RWPE2 (cell line): Measurements from ENCODE around the gene IRGQ.

Source experiments
- ATAC-seq: fragments of 200-7000 bp; cut with Tn5 transposase; 3 replicates; pipeline ENCODE4 v1.9.1; 2021; ENCODE audit warnings: low read depth
- DNase-seq: peaks from one replicate; pipeline ENCODE4 v3.0.0-alpha.2; 2020; ENCODE audit warnings: low spot score
- H3K27ac ChIP-seq: fragments of 450-650 bp; 2 replicates; pipeline ENCODE4 v1.5.1; 2017; ENCODE audit warnings: mild to moderate bottlenecking; ENCODE audit not compliant: poor library complexity, severe bottlenecking
- H3K27me3 ChIP-seq: fragments of 250-450 bp; sonication (Bioruptor Pico); 2 replicates; pipeline ENCODE4 v1.5.1; 2021; ENCODE audit warnings: mild to moderate bottlenecking, moderate library complexity; ENCODE audit not compliant: insufficient read depth, poor library complexity, severe bottlenecking
- H3K36me3 ChIP-seq: fragments of 250-450 bp; sonication (Bioruptor Pico); 2 replicates; pipeline ENCODE4 v1.5.1; 2020; ENCODE audit warnings: low read depth, mild to moderate bottlenecking, moderate library complexity
- H3K4me1 ChIP-seq: fragments of 250-450 bp; sonication (Bioruptor Pico); 2 replicates; pipeline ENCODE4 v1.5.1; 2021; ENCODE audit warnings: mild to moderate bottlenecking, moderate library complexity; ENCODE audit not compliant: insufficient read depth, poor library complexity, severe bottlenecking
- H3K4me3 ChIP-seq: fragments of 250-450 bp; sonication (Bioruptor Pico); 2 replicates; pipeline ENCODE4 v1.5.1; 2021; ENCODE audit warnings: mild to moderate bottlenecking, moderate library complexity; ENCODE audit not compliant: severe bottlenecking
- H3K9me3 ChIP-seq: fragments of 250-450 bp; sonication (Bioruptor Pico); 2 replicates; pipeline ENCODE4 v1.5.1; 2021; ENCODE audit warnings: mild to moderate bottlenecking, moderate library complexity; ENCODE audit not compliant: severe bottlenecking
- CTCF ChIP-seq: fragments of 450-650 bp; IDR thresholded peaks from one replicate; pipeline ENCODE4 v1.5.1; 2017; ENCODE audit warnings: mild to moderate bottlenecking, moderate library complexity; ENCODE audit not compliant: poor library complexity, severe bottlenecking

The IRGQ gene

DNA sequence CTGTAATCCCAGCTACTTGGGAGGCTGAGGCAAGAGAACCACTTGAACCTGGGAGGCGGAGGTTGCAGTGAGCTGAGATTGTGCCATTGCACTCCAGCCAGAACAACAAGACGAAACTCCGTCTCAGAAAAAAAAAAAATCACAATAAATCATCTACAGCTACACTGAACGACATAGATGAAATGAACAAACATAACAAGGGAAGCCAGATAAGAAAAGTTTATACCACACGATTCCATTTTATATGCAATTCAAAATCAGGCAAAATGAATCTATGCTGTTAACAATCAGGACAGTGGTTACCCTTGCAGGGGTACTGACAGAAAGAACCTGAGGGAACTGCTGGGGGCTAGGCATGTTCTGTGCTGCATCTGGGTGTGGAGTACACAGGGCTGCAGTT, 26.3 kb downstream of the IRGQ start:
- H3K9me3 ChIP-seq: no peaks in the 10 kb centered on the region
- ATAC-seq: no peak
- H3K27ac ChIP-seq: no peak overlapping the region
- no peaks in the 10 kb centered on the region for H3K27me3 ChIP-seq
- DNase-seq: no peak
- no peak for TF ChIP-seq CTCF
- no peaks in the 10 kb centered on the region for H3K4me1 ChIP-seq
- H3K4me3 ChIP-seq: no peak overlapping the region
- H3K36me3 ChIP-seq: peaks cover 22% of the 10 kb centered on the region

DNA sequence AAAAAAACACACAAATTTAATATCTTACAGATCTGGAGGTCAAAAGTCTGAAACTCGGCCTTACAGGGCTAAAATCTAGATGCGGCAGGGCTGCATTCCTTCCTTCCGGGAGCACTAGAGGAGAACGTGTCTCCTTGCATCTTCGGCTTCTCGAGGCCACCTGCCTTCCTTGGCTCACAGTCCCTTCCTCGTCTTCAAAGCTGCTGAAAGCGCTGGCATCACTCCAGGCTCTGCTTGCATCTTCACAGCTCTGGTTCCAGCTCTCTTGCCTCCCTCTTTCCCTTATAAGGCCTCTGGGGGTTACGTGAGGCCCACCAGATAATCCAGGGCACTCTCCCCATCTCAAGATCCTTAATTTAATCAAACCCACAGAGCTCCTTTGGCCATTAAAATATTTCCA, 31.1 kb downstream of the IRGQ start:
- TF ChIP-seq CTCF: no peak
- Histone ChIP-seq H3K27me3 (no peaks in the 10 kb centered on the region), H3K4me3 (no peak overlapping the region), H3K4me1 (no peaks in the 10 kb centered on the region), H3K27ac (no peak overlapping the region), H3K36me3 (peaks cover under 1% of the 10 kb centered on the region), H3K9me3 (no peaks in the 10 kb centered on the region)
- no peak for ATAC-seq
- no peak for DNase-seq

GRCh38 chr19:43563816-43564457, 32.0 kb downstream of the IRGQ start:
- ATAC-seq (no peak), DNase-seq (no peak)
- no peaks in the 10 kb centered on the region for H3K9me3 ChIP-seq
- no peak overlapping the region for H3K27ac ChIP-seq
- no peaks in the 10 kb centered on the region for H3K27me3 ChIP-seq
- TF ChIP-seq CTCF: no peak
- no peaks in the 10 kb centered on the region for H3K4me1 ChIP-seq
- H3K4me3 ChIP-seq: no peak overlapping the region
- peaks cover 7% of the 10 kb centered on the region for H3K36me3 ChIP-seq

DNA sequence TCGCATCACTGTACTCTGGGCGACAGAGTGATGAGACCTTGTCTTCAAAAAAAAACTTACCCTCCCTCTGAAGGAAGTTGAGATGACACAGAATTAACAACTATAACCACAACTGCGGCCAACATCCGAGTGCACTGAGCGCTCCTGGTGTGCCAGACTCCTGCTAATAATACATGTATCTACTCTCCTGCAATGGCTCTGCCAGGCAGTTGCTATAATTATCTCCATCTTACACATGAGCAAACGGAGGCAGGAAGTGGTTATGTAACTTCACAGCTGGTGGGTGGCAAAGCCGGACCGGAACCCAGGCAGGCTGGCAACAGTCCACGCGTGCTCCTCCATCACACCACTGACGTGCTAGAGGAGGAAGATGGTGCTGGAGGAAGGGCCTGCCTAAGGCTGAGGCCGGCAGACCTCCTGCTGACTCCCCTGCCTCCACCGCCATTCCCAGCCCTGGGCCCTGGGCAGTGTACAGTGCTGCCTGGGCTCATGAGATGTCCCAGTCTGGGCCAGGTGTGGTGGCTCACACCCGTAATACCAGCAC, 33.2 kb downstream of the IRGQ start:
- peaks cover 14% of the 10 kb centered on the region for H3K36me3 ChIP-seq
- no peak for DNase-seq
- peak; percentile 33; the same call in 1 of the 3 replicates for ATAC-seq
- no peak overlapping the region for H3K4me3 ChIP-seq
- H3K9me3 ChIP-seq: no peaks in the 10 kb centered on the region
- H3K27ac ChIP-seq: peak overlapping the region; percentile 2
- no peaks in the 10 kb centered on the region for H3K27me3 ChIP-seq
- H3K4me1 ChIP-seq: no peaks in the 10 kb centered on the region
- no peak for TF ChIP-seq CTCF

DNA sequence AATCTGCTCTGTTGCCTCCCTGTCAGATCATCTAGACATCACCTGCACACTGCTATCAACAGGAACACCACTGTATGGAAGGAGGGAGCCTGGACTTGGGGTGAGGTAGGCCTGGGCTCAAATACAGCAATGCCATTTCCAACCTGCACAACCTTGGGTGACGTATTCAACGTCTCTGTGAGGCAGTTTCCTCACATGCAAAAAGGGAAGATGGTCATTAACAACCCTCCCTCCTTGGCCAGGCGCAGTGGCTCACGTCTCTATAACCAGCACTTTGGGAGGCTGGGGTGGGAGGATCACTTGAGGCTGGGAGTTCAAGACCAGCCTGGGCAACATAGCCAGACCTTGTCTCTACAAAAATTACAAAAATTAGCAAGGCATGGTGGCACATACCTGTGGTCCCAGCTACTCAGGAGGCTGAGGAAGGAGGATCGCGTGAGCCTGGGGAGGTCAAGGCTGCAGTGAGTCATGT, 33.7 kb downstream of the IRGQ start:
- Histone ChIP-seq H3K27me3 (no peaks in the 10 kb centered on the region), H3K9me3 (no peaks in the 10 kb centered on the region), H3K27ac (peak overlapping the region; percentile 2), H3K4me3 (no peak overlapping the region), H3K4me1 (no peaks in the 10 kb centered on the region), H3K36me3 (peaks cover 16% of the 10 kb centered on the region)
- TF ChIP-seq CTCF: no peak
- DNase-seq: no peak
- ATAC-seq: no peak
